OCI-LY7 (cell line): Measurements from ENCODE around the gene ZBTB20. TPM values are rescaled to one million over a fixed set of nuclear protein-coding genes. Genes with fewer than 3 reads are reported as not detected.

Experiments used
- BruUV-seq: library from RNA; stranded (reverse); fragments of 400-500 nt; replicated peaks from 2 replicates; lab custom pipeline; 2021; lab: Mats Ljungman, UMichigan
- CTCF ChIA-PET: fragments of 300-600 bp; sonication (Branson Sonifier 250); formaldehyde crosslinking; loops from one replicate; lab custom pipeline; 2022; ENCODE audit warnings: antibody characterized with exemption; ENCODE audit not compliant: unreplicated experiment; lab: Charles Lee
- POLR2A ChIA-PET: fragments of 300-600 bp; sonication (Branson Sonifier 250); formaldehyde crosslinking; loops from one replicate; lab custom pipeline; 2022; ENCODE audit warnings: antibody characterized with exemption; lab: Charles Lee
- DNase-seq: peaks from one replicate; pipeline ENCODE4 v3.0.0-alpha.2; 2015; ENCODE audit warnings: low spot score
- H2AFZ ChIP-seq: fragments of 200-600 bp; sonication (generic), shearing (Covaris generic); 2 replicates; pipeline ENCODE4 v1.6.1; 2014; ENCODE audit warnings: mild to moderate bottlenecking, antibody characterized with exemption, low read length, moderate library complexity
- H3K27ac ChIP-seq: fragments of 200-600 bp; sonication (generic); 2 replicates; pipeline ENCODE4 v1.5.1; 2014; ENCODE audit warnings: mixed run types, low read depth, mild to moderate bottlenecking, moderate library complexity, low read length, inconsistent platforms; ENCODE audit not compliant: poor library complexity, severe bottlenecking
- H3K36me3 ChIP-seq: fragments of 200-600 bp; sonication (generic); 2 replicates; pipeline ENCODE4 v1.6.1; 2014; ENCODE audit warnings: mild to moderate bottlenecking, antibody characterized with exemption, low read length, moderate library complexity, mixed read lengths; ENCODE audit not compliant: insufficient read depth
- H3K4me1 ChIP-seq: fragments of 200-600 bp; sonication (generic); 2 replicates; pipeline ENCODE4 v1.5.1; 2014; ENCODE audit warnings: mild to moderate bottlenecking, low read length; ENCODE audit not compliant: insufficient read depth, poor library complexity, severe bottlenecking
- H3K4me2 ChIP-seq: fragments of 200-600 bp; sonication (generic); 2 replicates; pipeline ENCODE4 v1.6.1; 2014; ENCODE audit warnings: mild to moderate bottlenecking, low read length
- H3K4me3 ChIP-seq: fragments of 200-600 bp; sonication (generic); 2 replicates; pipeline ENCODE4 v1.5.1; 2014; ENCODE audit warnings: mild to moderate bottlenecking, low read depth, low read length; ENCODE audit not compliant: poor library complexity, severe bottlenecking
- H3K79me2 ChIP-seq: fragments of 200-600 bp; sonication (generic); 2 replicates; pipeline ENCODE4 v1.6.1; 2016; ENCODE audit warnings: low read depth, mild to moderate bottlenecking, low read length, moderate library complexity, mixed read lengths; ENCODE audit not compliant: insufficient read depth
- H3K9me2 ChIP-seq: fragments of 200-600 bp; sonication (generic); 2 replicates; pipeline ENCODE4 v1.6.1; 2016; ENCODE audit warnings: mild to moderate bottlenecking, low read length, mixed read lengths; ENCODE audit not compliant: insufficient read depth
- H3K9me3 ChIP-seq: fragments of 200-600 bp; sonication (generic); 2 replicates; pipeline ENCODE4 v1.6.1; 2014; ENCODE audit warnings: mild to moderate bottlenecking, mixed run types, low read length, mixed read lengths
- H4K20me1 ChIP-seq: fragments of 200-600 bp; sonication (generic); 2 replicates; pipeline ENCODE4 v1.6.1; 2014; ENCODE audit warnings: mild to moderate bottlenecking, antibody characterized with exemption, low read length, moderate library complexity, mixed read lengths; ENCODE audit not compliant: insufficient read depth
- EZH2phosphoT487 ChIP-seq: fragments of 200-600 bp; sonication (generic); IDR thresholded peaks from 2 replicates; pipeline ENCODE4 v1.6.1; 2018; ENCODE audit warnings: low read depth, borderline replicate concordance, mild to moderate bottlenecking, mixed run types, antibody characterized with exemption, low read length, moderate library complexity, mixed read lengths
- intact Hi-C: fragments of 100-400 bp; cut with micrococcal nuclease; formaldehyde crosslinking; loops from one replicate; pipeline ENCODE4 v1.10.0; 2022; ENCODE audit not compliant: unreplicated experiment
- total RNA-seq, 2 experiments: library from RNA; depleted of rRNA in 1 of 2; stranded (reverse); fragments of >200 nt in 1 of 2; shearing (Covaris generic) in 1 of 2; gene quantifications; 2 replicates each; pipeline ENCODE4 v1.2.3, GENCODE V29; 2014 to 2022
- TF ChIP-seq, protein P1 (sequence below): fragments of 200-600 bp; sonication (generic); conservative IDR thresholded peaks from 2 replicates; pipeline ENCODE4 v1.5.1; 2014; ENCODE audit warnings: mild to moderate bottlenecking, antibody characterized with exemption, low read length, moderate library complexity, mixed read lengths

Gene ZBTB20
- total RNA-seq, 2 experiments from 2014 or later = 5.5 to 11.8 TPM

DNA sequence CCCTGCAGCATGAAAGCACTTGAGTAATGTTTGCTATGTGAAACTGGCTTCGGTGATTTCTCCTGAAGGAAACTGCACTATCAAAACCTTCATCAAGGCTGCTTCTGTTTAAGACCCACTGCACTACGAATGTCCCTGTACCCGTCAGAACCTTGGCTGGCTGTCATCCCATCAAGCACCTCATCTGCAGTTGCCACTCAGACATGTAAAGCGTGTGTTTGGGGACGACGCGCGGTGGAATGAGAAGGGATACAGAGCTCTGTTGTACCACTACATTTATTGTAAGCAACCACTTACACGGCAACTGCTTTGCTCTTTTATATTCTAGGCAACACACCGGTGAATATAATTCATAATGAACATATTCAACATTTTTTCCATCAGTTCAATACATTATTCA is 705.7 kb downstream of the ZBTB20 start:
- Histone ChIP-seq H3K9me2 (0 out of 2 replicates have a peak, but pooled peaks cover 3% of the 10 kb centered on the region), H3K27ac (no peak overlapping the region), H3K4me3 (no peak overlapping the region), H3K9me3 (no peaks in the 10 kb centered on the region), H3K79me2 (no peaks in the 10 kb centered on the region), H3K4me1 (no peaks in the 10 kb centered on the region), H3K36me3 (no peaks in the 10 kb centered on the region), H4K20me1 (no peaks in the 10 kb centered on the region), H2AFZ (no peak overlapping the region), H3K4me2 (no peak overlapping the region)
- no peak for DNase-seq
- TF ChIP-seq, protein P1, sequence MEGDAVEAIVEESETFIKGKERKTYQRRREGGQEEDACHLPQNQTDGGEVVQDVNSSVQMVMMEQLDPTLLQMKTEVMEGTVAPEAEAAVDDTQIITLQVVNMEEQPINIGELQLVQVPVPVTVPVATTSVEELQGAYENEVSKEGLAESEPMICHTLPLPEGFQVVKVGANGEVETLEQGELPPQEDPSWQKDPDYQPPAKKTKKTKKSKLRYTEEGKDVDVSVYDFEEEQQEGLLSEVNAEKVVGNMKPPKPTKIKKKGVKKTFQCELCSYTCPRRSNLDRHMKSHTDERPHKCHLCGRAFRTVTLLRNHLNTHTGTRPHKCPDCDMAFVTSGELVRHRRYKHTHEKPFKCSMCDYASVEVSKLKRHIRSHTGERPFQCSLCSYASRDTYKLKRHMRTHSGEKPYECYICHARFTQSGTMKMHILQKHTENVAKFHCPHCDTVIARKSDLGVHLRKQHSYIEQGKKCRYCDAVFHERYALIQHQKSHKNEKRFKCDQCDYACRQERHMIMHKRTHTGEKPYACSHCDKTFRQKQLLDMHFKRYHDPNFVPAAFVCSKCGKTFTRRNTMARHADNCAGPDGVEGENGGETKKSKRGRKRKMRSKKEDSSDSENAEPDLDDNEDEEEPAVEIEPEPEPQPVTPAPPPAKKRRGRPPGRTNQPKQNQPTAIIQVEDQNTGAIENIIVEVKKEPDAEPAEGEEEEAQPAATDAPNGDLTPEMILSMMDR = no peak
- no peak for TF ChIP-seq EZH2phosphoT487
- intact Hi-C loops = no loop called here
- CTCF ChIA-PET = no interaction called here
- POLR2A ChIA-PET = interaction anchor here (0.8 to 9.4 kb wide), 4 partner anchors 9 to 20 kb away, joined by 3 to 98 read pairs (median 4); no protein-coding TSS in a partner anchor
- no TSS peak for BruUV-seq

DNA sequence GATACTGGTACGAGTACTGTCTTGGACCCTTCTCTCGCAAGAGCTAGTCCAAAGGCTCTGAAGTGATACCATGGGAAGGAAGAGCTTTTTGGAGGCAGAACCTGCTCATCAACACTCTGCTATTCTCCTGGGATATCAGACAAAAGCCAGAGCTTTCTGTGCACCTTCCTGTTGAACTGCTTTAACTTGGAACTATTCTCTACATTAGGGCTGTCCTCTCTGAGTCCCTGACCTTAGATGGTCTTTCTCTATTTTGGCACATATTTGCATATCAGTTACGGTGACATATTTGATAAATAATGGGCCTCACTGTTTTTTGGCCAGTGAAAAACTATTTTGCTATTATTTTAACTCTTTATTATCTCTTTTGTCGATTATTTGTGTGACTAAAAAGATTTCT is 706.4 kb downstream of the ZBTB20 start:
- H2AFZ ChIP-seq = no peak overlapping the region
- CTCF ChIA-PET = no interaction called here
- H3K79me2 ChIP-seq = no peaks in the 10 kb centered on the region
- no peaks in the 10 kb centered on the region for H3K9me3 ChIP-seq
- BruUV-seq = no TSS peak
- no peak overlapping the region for H3K4me2 ChIP-seq
- H3K4me1 ChIP-seq = no peaks in the 10 kb centered on the region
- H4K20me1 ChIP-seq = no peaks in the 10 kb centered on the region
- no peaks in the 10 kb centered on the region for H3K36me3 ChIP-seq
- 0 out of 2 replicates have a peak, but pooled peaks cover 3% of the 10 kb centered on the region for H3K9me2 ChIP-seq
- H3K27ac ChIP-seq = no peak overlapping the region
- intact Hi-C loops = no loop called here
- no peak overlapping the region for H3K4me3 ChIP-seq
- no peak for DNase-seq
- POLR2A ChIA-PET = interaction anchor here (9.4 kb wide), 1 partner anchor 10 kb away, joined by 98 read pairs; no protein-coding TSS in a partner anchor
- TF ChIP-seq EZH2phosphoT487 = no peak
- TF ChIP-seq, protein P1 = no peak

DNA sequence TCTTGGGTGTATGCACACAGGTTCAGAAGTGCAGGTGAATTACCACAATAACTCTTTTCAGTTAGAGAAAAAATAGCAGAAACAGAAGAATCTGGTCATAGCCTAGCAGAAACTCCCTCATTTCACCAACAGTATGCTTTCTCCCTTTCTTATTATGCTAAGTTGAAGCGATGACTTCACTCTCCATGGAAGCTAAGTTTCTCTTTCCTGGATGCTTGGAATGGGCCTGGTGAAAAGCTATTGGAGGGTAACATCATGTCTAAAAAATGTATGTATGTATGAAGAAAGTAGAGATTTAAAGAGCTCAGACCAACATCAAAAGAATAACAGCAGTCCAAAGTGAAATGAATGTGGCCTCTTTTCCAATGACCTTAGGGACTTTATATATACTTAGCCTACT is 707.8 kb downstream of the ZBTB20 start:
- Histone ChIP-seq H3K27ac (no peak overlapping the region), H2AFZ (no peak overlapping the region), H3K4me3 (no peak overlapping the region), H3K79me2 (no peaks in the 10 kb centered on the region), H3K9me3 (no peaks in the 10 kb centered on the region), H3K36me3 (no peaks in the 10 kb centered on the region), H3K4me1 (no peaks in the 10 kb centered on the region), H3K4me2 (no peak overlapping the region), H3K9me2 (0 out of 2 replicates have a peak, but pooled peaks cover 3% of the 10 kb centered on the region), H4K20me1 (no peaks in the 10 kb centered on the region)
- CTCF ChIA-PET = no interaction called here
- POLR2A ChIA-PET = interaction anchor here (0.8 to 9.4 kb wide), 4 partner anchors 11 to 91 kb away, joined by 3 to 98 read pairs (median 6); no protein-coding TSS in a partner anchor
- TF ChIP-seq EZH2phosphoT487 = no peak
- TF ChIP-seq, protein P1 = no peak
- no peak for DNase-seq
- intact Hi-C loops = no loop called here
- no TSS peak for BruUV-seq
